ENCODE data around the gene HDAC3.

GRCh38 chr5:141585594-141585993, 51.1 kb downstream of the HDAC3 start:
- TF ChIP-seq CTCF (IDR thresholded peaks at IDR 0.05) (no peak), ZFX (IDR thresholded peaks at IDR 0.05; ENCODE audit: borderline replicate concordance) (no peak)
